HG02840 (cell line): ENCODE data around the gene LHX8.
"Not testable (repeated sequence)": the region's sequence is repeated elsewhere in the genome, so short reads cannot be mapped to it uniquely, and the experiment has no call there.

Source experiments
- ATAC-seq: cut with Tn5 transposase; IDR thresholded peaks from one replicate; pipeline ENCODE4 v1.9.1; 2021; ENCODE audit warnings: mild to moderate bottlenecking, moderate library complexity, moderate number of reproducible peaks; ENCODE audit not compliant: unreplicated experiment, low FRiP score

The LHX8 gene

DNA sequence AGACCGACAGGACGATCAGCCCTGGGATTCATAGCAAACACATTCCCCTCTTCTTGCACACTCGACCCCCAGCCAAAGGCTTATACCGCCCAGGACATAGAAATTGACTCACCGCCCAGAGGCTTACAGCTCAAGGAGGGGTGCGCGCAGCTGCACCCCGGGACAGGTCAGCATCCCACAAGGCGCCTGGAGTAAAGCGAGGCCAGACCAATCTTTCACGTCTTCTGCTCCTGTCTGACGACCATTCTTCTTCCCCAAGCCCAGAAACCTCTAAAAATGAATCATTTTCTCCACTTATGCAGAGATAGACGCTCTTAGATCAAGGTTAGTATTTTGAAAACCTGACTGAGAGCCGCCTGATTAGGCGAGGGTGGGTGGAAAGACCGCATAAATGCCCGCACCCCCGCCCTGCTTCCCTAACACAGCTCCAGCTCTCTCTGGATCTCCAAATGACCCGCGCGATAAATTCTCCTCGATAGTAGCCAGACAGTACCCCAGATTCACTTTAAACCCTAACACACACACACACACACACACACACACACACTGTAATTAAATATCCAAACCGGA lies 1.9 kb upstream of the LHX8 start:
- ATAC-seq = no peak

DNA sequence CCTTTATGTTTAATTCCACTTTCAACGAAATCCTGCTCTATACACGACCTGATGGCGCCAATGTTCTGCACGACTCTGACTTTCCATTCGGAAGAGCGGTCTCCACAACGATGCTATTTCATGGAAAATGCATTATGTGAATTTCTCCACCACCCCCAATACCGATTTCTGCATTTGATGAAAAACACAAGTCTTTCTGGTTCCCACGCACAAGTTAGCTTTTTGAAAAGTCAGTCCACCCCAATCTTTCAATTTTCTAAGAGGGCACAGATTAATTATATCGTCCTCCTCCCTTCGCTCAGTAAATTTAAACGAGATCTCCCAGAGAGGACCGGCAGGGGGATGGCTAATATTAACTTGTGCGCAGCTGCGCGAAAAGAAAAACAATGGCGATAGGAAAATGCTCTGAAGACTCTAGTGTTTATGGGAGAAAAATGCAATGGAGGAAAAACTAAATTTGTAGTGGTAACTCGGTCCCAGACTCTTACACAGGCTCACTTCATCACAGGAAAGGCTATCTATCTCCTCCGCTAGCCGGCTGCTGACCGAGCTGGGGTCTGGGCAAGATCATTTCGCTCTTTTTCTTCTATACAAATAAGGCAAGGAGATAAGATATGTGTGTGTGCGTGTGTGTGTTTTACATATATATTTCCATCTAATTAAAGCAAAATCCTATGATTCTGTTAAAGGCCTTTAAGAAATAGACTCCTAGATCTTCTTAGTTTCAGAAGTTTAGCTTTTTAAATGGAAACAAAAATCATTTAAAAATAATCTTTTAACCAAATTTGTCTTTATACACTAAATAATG lies 1.2 kb upstream of the LHX8 start:
- no peak for ATAC-seq

DNA sequence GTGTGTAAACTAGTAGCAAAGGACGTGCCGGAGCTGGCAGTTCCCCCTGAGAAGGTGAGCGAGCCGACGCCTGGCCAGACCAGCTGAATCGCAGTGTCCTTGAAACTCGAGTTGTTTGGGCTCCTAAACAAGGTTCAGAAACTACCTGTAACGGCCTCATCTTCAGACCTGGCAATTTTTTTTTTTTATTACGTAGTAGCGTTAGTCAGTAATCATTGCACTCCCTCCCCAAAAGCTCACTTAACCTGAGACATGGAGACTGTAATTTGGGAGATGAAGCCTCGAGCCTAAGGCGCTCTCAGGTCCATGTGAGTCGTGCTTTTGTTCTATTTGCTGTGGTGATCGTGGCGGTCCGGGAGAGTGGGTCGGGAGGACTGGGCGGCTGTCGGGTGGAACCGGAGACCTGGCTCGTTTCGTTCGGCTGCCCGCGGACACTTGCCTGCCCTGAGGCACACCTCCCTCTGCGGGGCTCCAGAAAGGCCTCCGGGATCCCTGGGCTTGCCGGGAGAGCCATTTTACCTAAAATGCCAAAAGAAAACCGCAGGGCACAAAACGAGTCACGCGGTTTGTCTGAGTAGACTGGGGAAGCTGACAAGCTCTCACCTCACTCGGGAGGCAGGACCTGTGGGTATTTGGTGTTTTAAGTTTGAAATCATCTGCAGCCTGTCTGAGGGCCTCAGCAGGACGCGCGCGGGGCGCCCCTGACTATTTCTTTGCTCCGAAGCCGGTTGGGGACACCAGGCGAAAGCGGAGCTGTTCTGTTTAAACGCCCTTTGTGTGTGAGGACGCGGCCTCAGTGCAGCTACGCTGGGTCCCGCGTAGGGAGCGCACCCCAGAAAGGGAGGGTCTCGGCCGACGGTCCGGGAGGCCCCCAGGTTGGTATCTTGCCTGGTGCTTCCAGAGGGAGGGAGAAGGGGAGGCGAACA lies 722 bp downstream of the LHX8 start:
- ATAC-seq = no peak

DNA sequence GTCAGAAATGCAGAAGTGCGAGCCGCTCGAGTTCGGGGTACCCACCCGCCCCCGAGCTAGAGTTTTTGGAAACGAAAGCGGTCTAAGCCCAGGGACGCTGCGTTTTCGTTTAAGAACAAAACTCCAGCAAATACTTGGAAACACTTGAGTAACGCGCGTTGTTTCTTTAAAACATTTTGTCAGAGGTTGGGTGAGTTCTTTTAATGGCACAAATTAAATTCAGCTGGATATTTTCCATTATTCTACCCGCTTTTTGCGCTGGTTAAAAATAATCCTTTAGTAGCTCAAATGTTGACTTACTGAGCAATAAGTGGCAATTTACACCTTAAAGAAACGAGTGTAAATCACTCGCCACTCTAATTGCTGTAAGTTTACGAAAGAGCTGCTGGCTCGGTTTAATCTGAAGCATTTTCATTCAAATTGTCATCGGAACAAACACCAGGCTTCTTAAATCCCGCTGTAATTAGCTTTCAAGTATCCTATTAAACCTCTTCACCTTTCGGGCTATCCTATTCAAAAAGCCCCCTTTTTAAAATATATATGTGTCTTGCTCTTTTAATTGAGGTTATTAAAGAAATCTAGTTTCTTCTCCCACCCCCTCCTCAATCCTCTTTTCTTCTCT lies 1.5 kb downstream of the LHX8 start:
- ATAC-seq = no peak

DNA sequence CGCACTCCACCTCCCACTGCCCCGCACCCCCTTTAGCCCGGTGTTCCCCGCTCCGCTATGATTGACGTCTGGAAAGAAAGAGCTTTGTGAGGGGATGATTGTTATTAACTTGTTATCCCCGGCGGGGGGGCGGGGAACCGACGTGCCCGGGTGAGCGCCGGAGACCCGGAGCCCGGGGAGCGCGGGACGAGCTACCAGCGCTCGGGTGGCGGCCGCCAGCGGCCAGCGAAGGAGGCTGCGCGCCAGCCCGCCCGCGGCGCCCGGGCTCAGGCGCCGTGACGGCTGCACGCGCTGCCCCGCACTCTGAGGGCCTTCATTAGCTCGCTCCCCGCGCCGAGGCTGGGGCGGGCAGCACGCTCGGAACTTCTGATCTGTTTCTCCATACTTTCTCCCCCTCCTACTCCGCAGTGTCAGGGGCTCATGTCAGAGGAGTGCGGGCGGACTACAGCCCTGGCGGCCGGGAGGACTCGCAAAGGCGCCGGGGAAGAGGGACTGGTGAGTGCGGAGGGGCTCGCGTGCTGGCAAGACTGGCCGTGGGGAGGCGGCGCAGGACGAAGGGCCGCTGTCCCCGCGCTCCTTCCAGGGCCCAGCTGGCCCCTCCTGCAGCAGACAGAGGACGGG lies 2.1 kb downstream of the LHX8 start:
- ATAC-seq = no peak

DNA sequence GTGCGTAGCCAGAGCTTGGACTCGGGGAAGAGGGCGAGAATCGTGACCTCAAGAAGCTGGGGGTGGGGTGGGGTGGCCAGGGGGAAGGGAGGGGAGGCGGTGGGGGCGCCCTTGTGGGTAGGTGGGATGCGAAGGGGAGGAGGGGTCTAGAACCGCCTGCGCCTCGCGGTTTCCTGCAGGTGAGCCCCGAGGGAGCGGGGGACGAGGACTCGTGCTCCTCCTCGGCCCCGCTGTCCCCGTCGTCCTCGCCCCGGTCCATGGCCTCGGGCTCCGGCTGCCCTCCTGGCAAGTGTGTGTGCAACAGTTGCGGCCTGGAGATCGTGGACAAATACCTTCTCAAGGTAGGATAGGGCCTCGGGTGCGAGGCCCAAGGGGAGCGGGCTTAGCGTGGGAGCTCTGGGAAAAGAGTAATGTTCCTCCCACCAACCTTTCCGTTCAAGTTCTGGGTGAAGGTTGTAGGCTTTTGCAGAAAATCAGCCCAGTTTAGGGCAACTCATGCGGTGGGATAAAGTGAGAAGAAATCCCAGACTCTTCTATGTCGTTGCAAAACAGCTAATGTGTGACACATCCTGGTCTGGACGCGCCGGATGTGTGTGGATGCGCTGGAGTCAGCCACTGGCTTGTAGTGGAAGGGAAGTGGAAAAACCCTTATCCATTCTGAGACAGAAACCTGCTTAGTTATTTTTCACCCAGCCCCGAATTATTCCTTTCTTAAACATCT lies 2.9 kb downstream of the LHX8 start:
- no peak for ATAC-seq

DNA sequence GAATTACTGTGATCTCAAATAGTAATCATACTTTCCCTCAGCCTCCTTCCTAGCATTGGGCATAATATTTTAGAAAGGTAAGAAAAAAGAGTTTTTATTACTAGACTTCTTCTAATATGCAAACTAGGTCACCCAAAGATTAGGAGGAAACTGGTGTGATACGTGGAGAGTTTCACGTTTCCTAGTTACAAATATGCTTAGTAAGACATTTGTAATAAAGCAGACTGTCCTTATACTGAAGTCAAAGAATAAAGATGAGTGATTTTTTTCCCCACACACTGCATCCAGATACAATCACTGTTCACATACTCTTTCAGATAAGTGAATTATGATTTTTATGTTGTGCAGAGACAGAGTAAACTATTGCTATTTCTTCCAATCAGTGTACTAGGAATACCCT lies 17.9 kb downstream of the LHX8 start:
- no peak for ATAC-seq

DNA sequence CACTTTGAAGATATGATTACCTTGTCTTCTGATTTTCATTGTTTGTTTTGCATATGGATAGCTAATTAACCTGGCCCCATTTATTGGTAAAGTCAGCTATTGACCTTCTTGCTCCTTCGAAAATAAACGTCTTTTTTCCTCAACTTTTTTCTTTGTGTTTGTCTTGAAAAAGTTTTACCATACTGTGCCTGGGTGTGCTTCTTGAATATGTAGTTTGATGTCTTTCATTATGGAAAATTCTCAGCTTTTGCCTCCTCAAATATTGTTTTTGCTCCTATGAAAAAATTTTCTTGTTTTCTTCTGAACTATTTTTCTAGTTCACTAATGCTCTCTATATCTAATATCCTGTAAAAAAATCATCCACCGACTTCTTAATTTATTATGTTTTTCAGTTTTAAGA lies 25.0 kb downstream of the LHX8 start:
- ATAC-seq = no peak

DNA sequence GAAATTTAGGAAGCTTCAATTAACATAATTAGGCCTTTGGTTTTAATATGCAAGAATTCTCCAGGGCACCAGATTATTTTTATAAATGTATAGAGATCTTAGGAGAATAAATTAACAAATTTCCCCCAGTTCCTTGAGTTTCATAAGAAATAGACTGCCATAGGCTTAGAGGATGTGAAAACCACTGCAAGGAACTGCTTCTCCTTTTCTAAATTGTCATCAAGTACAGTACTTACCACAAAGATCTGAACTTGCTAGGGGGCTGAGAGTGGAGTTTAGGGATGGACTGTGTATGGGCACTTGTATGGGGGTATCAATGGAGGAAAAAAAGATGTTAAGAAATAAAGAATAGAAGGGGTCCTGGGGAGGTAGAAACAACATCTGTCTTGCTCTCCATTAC lies 31.1 kb downstream of the LHX8 start:
- no peak for ATAC-seq

DNA sequence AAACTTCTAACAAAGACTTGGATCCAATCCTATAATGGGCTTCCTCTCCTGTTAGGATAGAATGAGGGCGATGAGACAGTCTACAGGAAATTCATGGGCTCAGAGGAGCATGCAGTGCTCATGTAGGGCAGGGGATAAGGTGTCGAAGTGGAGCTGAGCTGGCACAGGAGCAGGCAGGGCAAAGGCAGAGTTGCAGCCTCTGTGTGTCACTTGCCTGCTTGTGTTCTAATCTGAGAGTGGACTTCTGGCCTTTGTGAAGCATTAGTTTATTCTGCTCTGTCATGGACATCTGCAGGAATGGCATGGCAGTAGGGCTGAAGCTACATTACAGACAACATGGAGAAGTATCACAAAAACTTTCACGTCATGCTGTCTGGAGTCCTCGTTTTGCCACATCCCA lies 32.6 kb downstream of the LHX8 start:
- ATAC-seq = no peak

DNA sequence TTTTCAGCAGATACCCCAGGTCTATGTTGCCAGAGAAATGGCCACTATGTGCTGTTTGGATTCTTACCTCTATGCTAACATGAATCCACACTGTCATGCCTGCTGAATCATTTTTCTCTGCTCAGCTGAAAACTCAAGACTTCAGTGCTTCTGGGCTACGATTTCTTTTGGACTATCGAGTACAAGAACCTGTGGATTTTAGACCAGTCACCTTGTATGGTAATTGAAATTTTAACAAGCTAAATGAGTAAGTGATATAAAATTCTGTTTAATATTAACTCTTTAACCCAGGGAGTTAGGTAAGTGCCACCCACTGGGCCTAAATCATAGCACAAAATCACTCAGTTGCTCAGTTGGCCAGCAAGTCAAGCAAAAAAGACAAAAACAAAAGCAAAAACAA lies 35.8 kb downstream of the LHX8 start:
- no peak for ATAC-seq

DNA sequence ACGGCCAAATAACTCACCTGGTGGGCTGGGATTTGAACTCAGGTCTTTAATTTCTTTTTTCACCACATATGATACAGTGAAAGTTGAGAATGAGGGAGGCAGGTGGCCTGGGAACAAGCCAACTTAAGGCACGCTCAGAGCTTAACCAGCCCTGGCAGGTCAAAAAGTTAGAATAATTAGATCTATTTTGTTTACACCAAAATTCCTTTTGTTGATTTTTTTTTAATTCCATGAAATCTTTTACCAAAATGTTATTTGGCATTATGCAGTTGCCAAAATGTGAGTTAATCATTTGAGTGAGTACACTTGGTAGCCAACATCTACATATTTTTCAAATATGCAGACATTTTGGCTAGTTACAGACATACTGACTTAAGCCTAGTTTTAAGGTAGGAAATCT lies 36.8 kb downstream of the LHX8 start:
- no peak for ATAC-seq

DNA sequence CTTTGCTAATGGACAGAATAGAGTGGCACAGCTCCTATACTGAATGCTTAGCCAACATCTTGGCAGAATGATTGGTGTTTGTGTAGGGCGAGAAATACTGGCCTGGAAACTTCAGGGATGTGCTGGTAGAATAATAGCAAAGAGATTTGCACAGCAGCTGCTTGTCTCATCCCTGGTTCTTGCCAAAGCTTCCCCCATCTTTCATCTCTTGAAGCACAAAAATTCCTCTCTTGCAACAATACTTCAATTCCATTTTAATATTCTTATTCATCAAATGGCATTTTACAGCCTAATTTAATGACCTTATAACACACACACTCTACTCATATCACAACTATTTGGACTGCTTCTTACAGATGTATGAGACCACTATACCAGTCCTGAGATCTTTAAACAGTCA lies 37.7 kb downstream of the LHX8 start:
- ATAC-seq = no peak

DNA sequence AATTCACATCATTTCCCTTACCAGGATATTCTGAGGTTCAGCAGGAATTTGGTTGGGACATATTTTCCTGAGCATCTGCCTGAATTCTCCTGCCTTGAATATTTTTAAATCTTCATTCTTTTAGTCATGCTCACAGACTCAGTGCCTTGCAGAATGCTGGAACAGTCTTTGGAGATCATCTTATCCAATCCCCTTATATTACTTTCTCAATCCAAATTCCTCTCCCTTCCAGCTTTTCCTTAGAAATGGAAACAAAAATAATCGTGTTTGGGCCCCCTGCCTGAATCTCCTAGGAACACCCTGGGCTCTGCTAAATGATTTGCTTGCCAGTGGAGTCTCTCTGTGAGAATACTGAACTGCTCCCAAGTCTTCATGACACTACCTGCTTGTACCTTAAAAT lies 38.4 kb downstream of the LHX8 start:
- ATAC-seq = no peak

DNA sequence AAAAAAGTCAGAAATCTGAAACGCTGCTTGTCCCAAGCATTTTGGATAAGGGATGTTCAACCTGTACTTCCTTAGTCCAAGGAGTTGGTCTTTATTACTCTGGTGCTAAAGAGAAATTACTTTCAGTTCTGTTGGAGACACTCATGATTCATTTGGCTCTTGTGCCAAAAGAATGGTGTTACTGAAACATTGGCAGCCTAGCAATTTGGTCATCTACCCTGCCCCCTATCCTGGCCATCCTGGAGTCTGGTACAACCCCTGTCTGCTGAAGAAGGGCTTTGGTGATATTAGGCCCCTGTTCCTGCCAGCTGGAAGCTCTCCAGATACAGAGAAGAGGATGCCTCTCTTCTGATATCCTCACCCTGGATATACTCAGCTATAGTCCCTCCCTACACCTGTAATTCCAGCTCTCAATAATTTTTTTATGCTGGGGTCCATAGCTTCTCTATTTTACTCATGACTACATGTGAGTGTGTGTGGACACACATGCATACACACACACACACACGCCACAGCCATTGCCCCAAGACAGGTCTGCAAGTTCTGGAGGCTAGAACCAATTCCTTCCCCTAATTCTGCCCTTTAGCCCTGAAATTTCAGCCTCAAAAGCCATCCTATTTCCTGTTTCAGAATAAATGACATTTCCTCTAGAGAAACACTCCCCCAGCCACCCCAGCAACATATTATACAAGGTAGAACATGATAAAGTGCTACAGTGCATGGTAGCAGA lies 40.0 kb downstream of the LHX8 start:
- ATAC-seq = no peak

DNA sequence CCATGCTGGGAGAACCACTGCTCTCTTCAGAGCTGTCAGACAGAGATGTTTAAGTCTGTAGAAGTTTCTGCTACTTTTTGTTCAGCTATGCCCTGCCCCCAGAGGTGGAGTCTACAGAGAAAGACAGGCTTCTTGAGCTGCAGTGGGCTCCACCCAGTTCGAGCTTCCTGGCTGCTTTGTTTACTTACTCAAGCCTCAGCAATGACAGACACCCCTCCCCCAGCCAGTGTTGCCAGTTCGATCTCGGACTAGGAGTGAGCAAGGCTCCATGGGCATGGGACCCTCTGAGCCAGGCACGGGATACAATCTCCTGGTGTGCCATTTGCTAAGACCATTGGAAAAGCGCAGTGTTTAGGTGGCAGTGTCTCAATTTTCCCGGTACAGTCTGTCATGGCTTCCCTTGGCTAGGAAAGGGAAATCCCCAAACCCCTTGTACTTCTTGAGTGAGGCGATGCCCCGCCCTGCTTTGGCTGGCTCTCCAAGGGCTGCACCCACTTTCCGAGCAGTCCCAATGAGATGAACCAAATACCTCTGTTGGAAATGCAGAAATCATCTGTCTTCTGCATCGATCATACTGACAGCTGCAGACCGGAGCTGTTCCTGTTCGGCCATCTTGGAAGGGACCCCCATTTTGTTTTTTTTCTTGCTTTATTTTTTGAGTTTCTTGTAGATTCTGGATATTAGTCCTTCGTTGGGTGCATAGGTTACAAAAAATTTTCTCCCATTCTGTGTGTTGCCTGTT lies 47.2 kb downstream of the LHX8 start:
- ATAC-seq = not testable (repeated sequence)

DNA sequence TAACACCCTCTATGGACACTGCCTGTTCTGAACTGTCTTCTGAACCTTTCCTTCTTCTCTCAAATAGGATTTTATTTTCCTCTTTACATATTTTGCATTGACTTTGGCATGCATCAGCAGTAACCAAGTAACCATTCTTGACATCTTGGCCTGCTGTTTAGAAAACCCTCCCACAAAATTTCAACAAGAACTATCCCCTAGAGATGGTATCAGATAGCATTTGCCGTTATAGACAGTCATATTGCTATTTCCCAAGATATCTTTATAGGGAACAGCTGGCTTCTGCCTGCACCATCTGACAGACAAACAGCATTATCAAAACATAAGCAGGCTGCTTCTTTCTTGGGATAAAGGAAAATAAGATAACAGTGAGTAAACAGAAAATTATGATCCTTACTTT lies 54.7 kb downstream of the LHX8 start:
- no peak for ATAC-seq

DNA sequence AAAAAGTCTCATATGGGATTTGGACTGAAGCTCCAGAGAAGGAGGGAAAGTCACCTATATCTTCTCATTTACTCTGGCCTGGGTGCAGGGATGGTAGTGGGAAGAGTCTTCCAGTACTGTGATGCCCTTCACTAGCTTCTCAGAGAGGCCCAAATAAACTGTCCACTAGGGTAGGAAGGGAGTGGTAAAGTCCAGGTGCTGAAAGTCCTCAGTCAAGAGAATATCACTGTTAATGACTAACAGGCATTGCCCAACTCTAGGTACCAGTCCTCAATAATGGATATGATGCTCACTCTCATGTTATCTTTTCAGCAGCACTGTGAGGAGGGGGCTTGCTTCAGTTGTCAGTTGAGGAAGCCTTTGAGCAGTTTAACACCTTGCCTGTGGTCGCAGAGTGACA lies 64.0 kb downstream of the LHX8 start:
- no peak for ATAC-seq

DNA sequence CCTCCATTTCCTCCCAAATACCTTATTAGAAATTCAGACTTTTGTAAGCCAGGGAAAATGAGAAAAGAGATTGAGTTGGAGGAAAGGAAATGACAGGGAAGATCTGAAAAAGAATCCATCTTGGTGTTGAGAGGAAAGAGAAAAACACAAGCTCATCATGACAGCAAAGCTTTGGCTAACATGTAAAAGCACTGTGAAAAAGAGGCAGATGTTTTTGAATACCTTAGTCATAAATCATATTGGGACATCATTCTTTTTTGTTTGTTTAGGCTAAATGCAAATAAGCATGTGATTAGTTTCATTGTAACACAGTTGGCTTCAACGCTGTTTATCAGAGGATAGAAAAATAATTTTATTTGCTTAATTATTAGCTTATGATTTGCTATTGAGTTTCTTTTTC lies 64.6 kb downstream of the LHX8 start:
- ATAC-seq = no peak
